Neural cell (in vitro differentiated cells): ENCODE data around the gene ERICH6. TPM values are rescaled to one million over a fixed set of nuclear protein-coding genes. Genes with fewer than 3 reads are reported as not detected.

ENCODE experiments used
- H2AFZ ChIP-seq: fragments of 200-600, 300-800 bp; sonication (generic), shearing (Covaris generic); 2 replicates; pipeline ENCODE4 v1.6.0; 2014; ENCODE audit warnings: low read depth, mild to moderate bottlenecking, antibody characterized with exemption, low read length, moderate library complexity
- H3F3A ChIP-seq: fragments of 200-600 bp; shearing (Covaris generic); 2 replicates; pipeline ENCODE4 v1.6.1; 2016; ENCODE audit warnings: mild to moderate bottlenecking, moderate library complexity, mixed read lengths, antibody characterized with exemption, low read length; ENCODE audit not compliant: insufficient read depth, poor library complexity, severe bottlenecking
- H3K27ac ChIP-seq: fragments of 200-600, 300-800 bp; sonication (generic), shearing (Covaris generic); 2 replicates; pipeline ENCODE4 v1.5.1; 2014; ENCODE audit warnings: mild to moderate bottlenecking, low read length, moderate library complexity
- H3K27me3 ChIP-seq: fragments of 300-800, 200-600 bp; sonication (generic), shearing (Covaris generic); 2 replicates; pipeline ENCODE4 v1.6.0; 2014; ENCODE audit warnings: mild to moderate bottlenecking, low read depth, low read length, moderate library complexity; ENCODE audit not compliant: insufficient read depth
- H3K36me3 ChIP-seq: fragments of 300-800, 200-600 bp; sonication (generic), shearing (Covaris generic); 2 replicates; pipeline ENCODE4 v1.5.1; 2014; ENCODE audit warnings: mild to moderate bottlenecking, antibody characterized with exemption, low read length, moderate library complexity; ENCODE audit not compliant: insufficient read depth
- H3K4me2 ChIP-seq: fragments of 300-800, 200-600 bp; sonication (generic), shearing (Covaris generic); 2 replicates; pipeline ENCODE4 v1.6.0; 2014; ENCODE audit warnings: mild to moderate bottlenecking, low read length
- H3K4me3 ChIP-seq: fragments of 300-800, 200-600 bp; sonication (generic), shearing (Covaris generic); 2 replicates; pipeline ENCODE4 v1.5.1; 2014; ENCODE audit warnings: mild to moderate bottlenecking, low read length, moderate library complexity
- H3K79me2 ChIP-seq: fragments of 200-600 bp; shearing (Covaris generic); replicated peaks from 2 replicates; pipeline ENCODE4 v1.6.0; 2014; ENCODE audit warnings: mild to moderate bottlenecking, low read length, moderate library complexity; ENCODE audit not compliant: insufficient read depth
- H3K9ac ChIP-seq: fragments of 300-800, 200-600 bp; sonication (generic), shearing (Covaris generic); 2 replicates; pipeline ENCODE4 v1.6.1; 2016; ENCODE audit warnings: mild to moderate bottlenecking, low read length, mixed read lengths
- H3K9me2 ChIP-seq: fragments of 200-600 bp; shearing (Covaris generic); 2 replicates; pipeline ENCODE4 v1.6.1; 2016; ENCODE audit warnings: mild to moderate bottlenecking, low read length, mixed read lengths; ENCODE audit not compliant: insufficient read depth
- H3K9me3 ChIP-seq: fragments of 200-600, 300-800 bp; sonication (generic), shearing (Covaris generic); 2 replicates; pipeline ENCODE4 v1.6.1; 2016; ENCODE audit warnings: mild to moderate bottlenecking, mixed run types, low read length, moderate library complexity, mixed read lengths
- H4K20me1 ChIP-seq: fragments of 200-600 bp; shearing (Covaris generic); 2 replicates; pipeline ENCODE4 v1.6.1; 2016; ENCODE audit warnings: mild to moderate bottlenecking, mixed run types; ENCODE audit not compliant: insufficient read depth
- CTCF ChIP-seq: fragments of 450-650 bp; IDR thresholded peaks from 2 replicates; pipeline ENCODE4 v1.5.1; 2014; ENCODE audit warnings: antibody characterized with exemption, mild to moderate bottlenecking, moderate library complexity; ENCODE audit not compliant: poor library complexity, severe bottlenecking
- EP300 ChIP-seq: fragments of 450-650 bp; conservative IDR thresholded peaks from 2 replicates; pipeline ENCODE4 v1.6.1; 2014; ENCODE audit warnings: antibody characterized with exemption, mild to moderate bottlenecking, moderate library complexity; ENCODE audit not compliant: poor library complexity, severe bottlenecking
- EZH2 ChIP-seq: fragments of 200-600, 300-800 bp; shearing (Covaris generic), sonication (generic); IDR thresholded peaks from 2 replicates; pipeline ENCODE4 v1.6.1; 2014; ENCODE audit warnings: antibody characterized with exemption, low read length, borderline replicate concordance, mild to moderate bottlenecking; ENCODE audit not compliant: insufficient read depth, poor library complexity, severe bottlenecking
- MXI1 ChIP-seq: fragments of 450-650 bp; conservative IDR thresholded peaks from 2 replicates; pipeline ENCODE4 v1.6.1; 2014; ENCODE audit warnings: antibody characterized with exemption, mild to moderate bottlenecking; ENCODE audit not compliant: poor library complexity, severe bottlenecking
- POLR2AphosphoS5 ChIP-seq: IDR thresholded peaks from 2 replicates; pipeline ENCODE4 v1.6.1; 2012
- RAD21 ChIP-seq: fragments of 450-650 bp; conservative IDR thresholded peaks from 2 replicates; pipeline ENCODE4 v1.6.1; 2014; ENCODE audit warnings: antibody characterized with exemption, mild to moderate bottlenecking, moderate library complexity
- REST ChIP-seq: IDR thresholded peaks from 2 replicates; pipeline ENCODE4 v1.6.1; 2012; ENCODE audit warnings: borderline replicate concordance
- SMC3 ChIP-seq: fragments of 450-650 bp; conservative IDR thresholded peaks from 2 replicates; pipeline ENCODE4 v1.6.1; 2014; ENCODE audit warnings: antibody characterized with exemption, mild to moderate bottlenecking, moderate library complexity; ENCODE audit not compliant: poor library complexity
- TAF1 ChIP-seq: IDR thresholded peaks from 2 replicates; pipeline ENCODE4 v1.6.1; 2012; ENCODE audit warnings: low read depth
- polyA plus RNA-seq: library from polyadenylated mRNA; depleted of rRNA; stranded (reverse); fragments of >200 nt; gene quantifications from 2 replicates; pipeline ENCODE4 v1.2.3, GENCODE V29; 2014

Gene ERICH6
- polyA plus RNA-seq, 1 donor from 2014 or later, result not detected

GRCh38 chr3:150691414-150692040 is 12.2 kb downstream of the ERICH6 start:
- no peak overlapping the region for H2AFZ ChIP-seq
- no peak overlapping the region for H3K4me3 ChIP-seq
- no peaks in the 10 kb centered on the region for H3K79me2 ChIP-seq
- no peak overlapping the region for H3K9ac ChIP-seq
- no peak overlapping the region for H3K4me2 ChIP-seq
- no peaks in the 10 kb centered on the region for H4K20me1 ChIP-seq
- peaks cover 10% of the 10 kb centered on the region for H3K9me3 ChIP-seq
- H3K9me2 ChIP-seq, result no peaks in the 10 kb centered on the region
- TF ChIP-seq RAD21 (no peak), TAF1 (no peak), REST (no peak), EP300 (no peak), MXI1 (no peak), EZH2 (no peak), SMC3 (no peak), POLR2AphosphoS5 (no peak), CTCF (no peak)
- no peak overlapping the region for H3K27ac ChIP-seq
- H3K36me3 ChIP-seq, result no peaks in the 10 kb centered on the region
- no peaks in the 10 kb centered on the region for H3F3A ChIP-seq
- no peaks in the 10 kb centered on the region for H3K27me3 ChIP-seq

GRCh38 chr3:150687613-150688012 is 16.1 kb downstream of the ERICH6 start:
- no peaks in the 10 kb centered on the region for H3K79me2 ChIP-seq
- H4K20me1 ChIP-seq, result no peaks in the 10 kb centered on the region
- H3K27me3 ChIP-seq, result no peaks in the 10 kb centered on the region
- H2AFZ ChIP-seq, result no peak overlapping the region
- TF ChIP-seq TAF1 (no peak), MXI1 (no peak), RAD21 (no peak), EZH2 (no peak), REST (no peak), POLR2AphosphoS5 (no peak), EP300 (no peak), SMC3 (no peak), CTCF (no peak)
- H3K9me2 ChIP-seq, result no peaks in the 10 kb centered on the region
- no peak overlapping the region for H3K27ac ChIP-seq
- no peaks in the 10 kb centered on the region for H3F3A ChIP-seq
- no peak overlapping the region for H3K9ac ChIP-seq
- H3K4me2 ChIP-seq, result no peak overlapping the region
- peaks cover 3% of the 10 kb centered on the region for H3K9me3 ChIP-seq
- no peak overlapping the region for H3K4me3 ChIP-seq
- H3K36me3 ChIP-seq, result no peaks in the 10 kb centered on the region
